HEK293T (cell line): ENCODE data around the gene PRKG1.

Experiments
- CTBP1 ChIP-seq: fragments of 450-650 bp; IDR thresholded peaks from 2 replicates; pipeline ENCODE4 v1.6.1; 2016; ENCODE audit warnings: borderline replicate concordance
- FOXM1 ChIP-seq: fragments of 450-650 bp; IDR thresholded peaks from 2 replicates; pipeline ENCODE4 v1.6.1; 2017; ENCODE audit warnings: mild to moderate bottlenecking, borderline replicate concordance
- L3MBTL2 ChIP-seq: fragments of 450-650 bp; conservative IDR thresholded peaks from 2 replicates; pipeline ENCODE4 v1.6.1; 2016; ENCODE audit warnings: mild to moderate bottlenecking
- SP1 ChIP-seq: fragments of 450-650 bp; IDR thresholded peaks from 2 replicates; pipeline ENCODE4 v1.6.1; 2017
- SUZ12 ChIP-seq: fragments of 450-650 bp; IDR thresholded peaks from 2 replicates; pipeline ENCODE4 v1.6.1; 2016; ENCODE audit warnings: mild to moderate bottlenecking
- ZNF384 ChIP-seq: fragments of 450-650 bp; IDR thresholded peaks from 2 replicates; pipeline ENCODE4 v1.6.1; 2016
- TF ChIP-seq, protein P1 (sequence below): fragments of 450-650 bp; IDR thresholded peaks from 2 replicates; pipeline ENCODE4 v1.6.1; 2016

DNA sequence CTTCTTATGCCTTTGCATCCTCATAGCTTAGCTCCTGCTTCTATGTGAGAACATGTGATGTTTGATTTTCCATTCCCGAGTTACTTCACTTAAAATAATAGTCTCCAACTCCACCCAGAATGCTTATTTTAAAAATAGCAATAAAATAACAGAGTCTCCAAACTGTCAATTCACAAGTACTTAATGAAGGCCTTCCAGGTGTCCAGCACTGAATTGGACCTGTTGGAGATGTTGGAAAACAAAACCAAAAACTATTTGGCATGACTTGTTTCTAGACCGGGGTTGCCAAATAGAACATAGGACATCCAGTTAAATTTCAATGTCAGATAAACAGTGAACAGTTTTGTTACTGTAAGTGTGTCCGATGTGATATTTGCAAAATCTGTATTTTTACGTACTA, 1031.7 kb downstream of the PRKG1 start:
- TF ChIP-seq L3MBTL2 (no peak), SP1 (no peak), FOXM1 (no peak), SUZ12 (no peak), ZNF384 (no peak), CTBP1 (no peak)
- TF ChIP-seq, protein P1, sequence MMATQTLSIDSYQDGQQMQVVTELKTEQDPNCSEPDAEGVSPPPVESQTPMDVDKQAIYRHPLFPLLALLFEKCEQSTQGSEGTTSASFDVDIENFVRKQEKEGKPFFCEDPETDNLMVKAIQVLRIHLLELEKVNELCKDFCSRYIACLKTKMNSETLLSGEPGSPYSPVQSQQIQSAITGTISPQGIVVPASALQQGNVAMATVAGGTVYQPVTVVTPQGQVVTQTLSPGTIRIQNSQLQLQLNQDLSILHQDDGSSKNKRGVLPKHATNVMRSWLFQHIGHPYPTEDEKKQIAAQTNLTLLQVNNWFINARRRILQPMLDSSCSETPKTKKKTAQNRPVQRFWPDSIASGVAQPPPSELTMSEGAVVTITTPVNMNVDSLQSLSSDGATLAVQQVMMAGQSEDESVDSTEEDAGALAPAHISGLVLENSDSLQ, result no peak
